GM21825 (cell line): Measurements from ENCODE around the gene ZSCAN21.
A peak's percentile ranks its signal among the peaks of the same experiment; 100 is the strongest.
"Not testable (repeated sequence)": the region's sequence is repeated elsewhere in the genome, so short reads cannot be mapped to it uniquely, and the experiment has no call there.

Experiments used
- ATAC-seq: cut with Tn5 transposase; IDR thresholded peaks from one replicate; pipeline ENCODE4 v1.9.1; 2021; ENCODE audit warnings: mild to moderate bottlenecking, moderate library complexity; ENCODE audit not compliant: unreplicated experiment

ZSCAN21 gene

GRCh38 chr7:100049441-100050291, at the start of gene ZSCAN21:
TSS of gene ZSCAN21 (plus strand) at chr7:100049774. CDS start at chr7:100057007, 7,233 bp downstream.
- peak; percentile 85 for ATAC-seq

GRCh38 chr7:100000239-100000638, 49.3 kb upstream of the ZSCAN21 start:
- no peak for ATAC-seq

GRCh38 chr7:100003711-100004661, 45.6 kb upstream of the ZSCAN21 start:
- ATAC-seq, result no peak

GRCh38 chr7:100007887-100008286, 41.7 kb upstream of the ZSCAN21 start:
- no peak for ATAC-seq

- no peak for ATAC-seq
These were observed 41.0 kb upstream of the ZSCAN21 start for GRCh38 chr7:100008525-100008924.

- not testable (repeated sequence) for ATAC-seq
These were observed 39.6 kb upstream of the ZSCAN21 start for GRCh38 chr7:100009952-100010351.

GRCh38 chr7:100010901-100011300, 38.7 kb upstream of the ZSCAN21 start:
- ATAC-seq, result no peak

- ATAC-seq, result no peak
These were observed 38.1 kb upstream of the ZSCAN21 start for GRCh38 chr7:100011516-100011915.

- ATAC-seq, result not testable (repeated sequence)
These were observed 36.9 kb upstream of the ZSCAN21 start for GRCh38 chr7:100012385-100013327.

- ATAC-seq, result no peak
These were observed 36.3 kb upstream of the ZSCAN21 start for GRCh38 chr7:100013328-100013676.

- ATAC-seq, result peak; percentile 91
These were observed 34.1 kb upstream of the ZSCAN21 start, which contains the start of gene ZKSCAN1 for GRCh38 chr7:100015232-100016214. TSS of gene ZKSCAN1 (plus strand) at chr7:100015596. CDS start at chr7:100023507, 7,911 bp downstream.

- no peak for ATAC-seq
These were observed 33.2 kb upstream of the ZSCAN21 start for GRCh38 chr7:100016215-100016901.

- ATAC-seq, result no peak
These were observed 32.3 kb upstream of the ZSCAN21 start for GRCh38 chr7:100017300-100017699.

- ATAC-seq, result no peak
These were observed 31.7 kb upstream of the ZSCAN21 start for GRCh38 chr7:100017875-100018274.

- no peak for ATAC-seq
These were observed 29.7 kb upstream of the ZSCAN21 start for GRCh38 chr7:100019908-100020307.

- ATAC-seq, result no peak
These were observed 28.3 kb upstream of the ZSCAN21 start for GRCh38 chr7:100021297-100021696.

- no peak for ATAC-seq
These were observed 27.0 kb upstream of the ZSCAN21 start for GRCh38 chr7:100022621-100023020.

- ATAC-seq, result no peak
These were observed 26.0 kb upstream of the ZSCAN21 start for GRCh38 chr7:100023526-100023925.
